Astrocyte (in vitro differentiated cells and primary cell): ENCODE data around the gene ZCCHC24. TPM values are rescaled to one million over a fixed set of nuclear protein-coding genes. Genes with fewer than 3 reads are reported as not detected.

Experiments used
- DNase-seq: peaks from one replicate; pipeline ENCODE4 v3.0.0-alpha.2; 2010; ENCODE audit warnings: low read depth
- FAIRE-seq: peaks from 2 replicates; lab custom pipeline; 2011; peaks lifted over from hg19 to GRCh38; lab: Jason Lieb, UNC
- H2AFZ ChIP-seq: 2 replicates; pipeline ENCODE4 v1.6.0; 2012; ENCODE audit warnings: low read depth, low read length, inconsistent platforms
- H3K27ac ChIP-seq: 2 replicates; pipeline ENCODE4 v1.5.1; 2011; ENCODE audit warnings: low read depth, low read length, inconsistent platforms
- H3K27me3 ChIP-seq: 2 replicates; pipeline ENCODE4 v1.6.0; 2011; ENCODE audit warnings: low read length, inconsistent platforms; ENCODE audit not compliant: insufficient read depth
- H3K36me3 ChIP-seq: 2 replicates; pipeline ENCODE4 v1.5.1; 2011; ENCODE audit warnings: low read length, inconsistent platforms; ENCODE audit not compliant: insufficient read depth
- H3K4me1 ChIP-seq: 2 replicates; pipeline ENCODE4 v1.5.1; 2011; ENCODE audit warnings: low read length, inconsistent platforms; ENCODE audit not compliant: insufficient read depth
- H3K4me2 ChIP-seq: 2 replicates; pipeline ENCODE4 v1.6.0; 2012; ENCODE audit warnings: low read length, inconsistent platforms
- H3K4me3 ChIP-seq: 2 replicates; pipeline ENCODE4 v1.5.1; 2011; ENCODE audit warnings: low read depth, mild to moderate bottlenecking, low read length, inconsistent platforms; ENCODE audit not compliant: insufficient read depth
- H3K79me2 ChIP-seq: 2 replicates; pipeline ENCODE4 v1.6.0; 2012; ENCODE audit warnings: mild to moderate bottlenecking, low read length, inconsistent platforms; ENCODE audit not compliant: insufficient read depth
- H3K9ac ChIP-seq: 2 replicates; pipeline ENCODE4 v1.6.0; 2012; ENCODE audit warnings: mild to moderate bottlenecking, low read length, inconsistent platforms
- H3K9me3 ChIP-seq: 2 replicates; pipeline ENCODE4 v1.5.1; 2012; ENCODE audit warnings: low read depth, mild to moderate bottlenecking, low read length, inconsistent platforms; ENCODE audit not compliant: insufficient read depth
- H4K20me1 ChIP-seq: 2 replicates; pipeline ENCODE4 v1.6.0; 2012; ENCODE audit warnings: low read length, inconsistent platforms; ENCODE audit not compliant: insufficient read depth
- H3K27ac Mint-ChIP-seq: one replicate; pipeline ENCODE4 v1.8.0; 2021; ENCODE audit warnings: mild to moderate bottlenecking, mixed read lengths; ENCODE audit not compliant: unreplicated experiment
- H3K27me3 Mint-ChIP-seq: one replicate; pipeline ENCODE4 v1.8.0; 2021; ENCODE audit warnings: low read depth, mixed read lengths; ENCODE audit not compliant: unreplicated experiment
- H3K36me3 Mint-ChIP-seq: one replicate; pipeline ENCODE4 v1.8.0; 2021; ENCODE audit warnings: low read depth, mixed read lengths; ENCODE audit not compliant: unreplicated experiment
- H3K4me1 Mint-ChIP-seq: one replicate; pipeline ENCODE4 v1.8.0; 2021; ENCODE audit warnings: low read depth, mixed read lengths; ENCODE audit not compliant: unreplicated experiment
- H3K4me3 Mint-ChIP-seq: one replicate; pipeline ENCODE4 v1.8.0; 2021; ENCODE audit warnings: mild to moderate bottlenecking, moderate library complexity, mixed read lengths; ENCODE audit not compliant: unreplicated experiment
- H3K9me3 Mint-ChIP-seq: one replicate; pipeline ENCODE4 v1.8.0; 2021; ENCODE audit warnings: mild to moderate bottlenecking, mixed read lengths; ENCODE audit not compliant: unreplicated experiment
- CTCF ChIP-seq: IDR thresholded peaks from 2 replicates; pipeline ENCODE4 v1.5.1; 2011; ENCODE audit warnings: low read depth, mild to moderate bottlenecking, inconsistent platforms, low read length, moderate library complexity; ENCODE audit not compliant: insufficient read depth
- EZH2 ChIP-seq: IDR thresholded peaks from 2 replicates; pipeline ENCODE4 v1.6.1; 2012; ENCODE audit warnings: mild to moderate bottlenecking, low read length, inconsistent platforms; ENCODE audit not compliant: insufficient read depth
- total RNA-seq: library from RNA; stranded (reverse); gene quantifications from 2 replicates; pipeline ENCODE4 v1.2.1, GENCODE V29; 2021

The ZCCHC24 gene
- total RNA-seq, 1 donor from 2014 or later = 21.4 TPM

DNA sequence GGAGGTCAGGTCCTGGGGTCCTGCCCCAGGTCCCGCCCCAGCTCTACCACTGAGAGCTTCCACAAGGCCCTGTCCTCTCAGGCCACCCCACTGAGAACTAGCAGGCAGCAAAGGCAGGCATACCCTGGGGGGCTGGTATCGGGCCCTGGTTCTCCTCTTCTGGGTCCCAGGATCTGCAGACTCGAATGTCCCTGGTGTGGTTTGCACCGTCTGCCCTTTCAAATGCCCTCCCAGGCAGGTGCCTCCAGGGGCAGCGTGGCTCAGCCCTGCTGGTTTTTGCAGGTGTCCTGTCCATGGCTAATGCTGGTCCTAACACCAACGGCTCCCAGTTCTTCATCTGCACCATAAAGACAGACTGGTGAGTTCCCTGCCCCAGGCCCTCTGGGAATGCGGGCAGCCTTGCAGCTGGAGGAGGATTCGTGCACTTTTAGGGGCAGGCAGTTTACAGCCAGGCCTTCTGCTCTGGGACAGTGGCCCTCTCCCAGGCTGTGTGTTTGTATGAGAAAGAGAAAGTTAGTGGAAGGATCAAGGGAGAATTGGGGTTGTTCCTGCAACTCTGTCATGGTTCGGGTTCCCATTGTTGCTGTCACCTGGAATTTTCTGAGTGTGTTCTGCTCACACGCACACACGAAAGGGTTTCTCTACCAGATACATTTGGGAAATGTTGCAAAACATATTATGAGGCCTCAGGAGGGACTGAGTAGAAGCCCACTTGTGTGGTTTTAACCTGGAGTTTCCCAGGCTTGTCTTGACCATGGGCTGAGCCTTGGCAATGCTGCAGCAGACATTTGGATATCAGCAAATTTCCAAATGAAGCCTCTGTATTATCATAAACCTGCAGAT is 93.2 kb downstream of the ZCCHC24 start:
- H3K27ac ChIP-seq = no peak overlapping the region
- FAIRE-seq (no peak), DNase-seq (no peak)
- peaks cover 39% of the 10 kb centered on the region for H3K79me2 ChIP-seq
- Mint-ChIP-seq H3K4me1 (peaks cover 1% of the 10 kb centered on the region), H3K9me3 (peaks cover 5% of the 10 kb centered on the region), H3K27me3 (no peaks in the 10 kb centered on the region), H3K27ac (no peak overlapping the region), H3K36me3 (peaks cover 37% of the 10 kb centered on the region), H3K4me3 (no peak overlapping the region)
- H3K36me3 ChIP-seq = peaks cover 36% of the 10 kb centered on the region
- H3K4me2 ChIP-seq = no peak overlapping the region
- H4K20me1 ChIP-seq = peaks cover 74% of the 10 kb centered on the region
- no peaks in the 10 kb centered on the region for H3K9me3 ChIP-seq
- H2AFZ ChIP-seq = no peak overlapping the region
- no peaks in the 10 kb centered on the region for H3K27me3 ChIP-seq
- TF ChIP-seq CTCF (no peak), EZH2 (no peak)
- peaks cover 19% of the 10 kb centered on the region for H3K4me1 ChIP-seq
- no peak overlapping the region for H3K9ac ChIP-seq
- no peak overlapping the region for H3K4me3 ChIP-seq

DNA sequence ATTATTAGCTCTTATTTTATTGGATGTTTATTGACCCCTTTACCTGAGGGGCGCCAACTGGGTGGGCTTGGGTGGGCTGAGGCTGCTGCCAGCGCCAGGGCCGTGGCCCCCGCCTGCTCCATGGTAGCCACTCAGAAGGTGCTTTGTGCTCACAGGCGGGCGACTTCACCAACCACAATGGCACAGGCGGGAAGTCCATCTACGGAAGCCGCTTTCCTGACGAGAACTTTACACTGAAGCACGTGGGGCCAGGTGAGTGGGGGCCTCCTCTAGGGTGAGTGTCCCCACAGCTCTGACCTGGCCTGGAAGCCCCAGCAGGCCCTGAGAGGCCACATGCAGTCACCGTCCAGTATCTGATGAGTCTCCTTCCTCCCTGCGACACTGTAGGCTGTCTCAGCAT is 94.1 kb downstream of the ZCCHC24 start:
- H3K4me2 ChIP-seq = no peak overlapping the region
- H3K27ac ChIP-seq = no peak overlapping the region
- peaks cover 39% of the 10 kb centered on the region for H3K79me2 ChIP-seq
- peaks cover 19% of the 10 kb centered on the region for H3K4me1 ChIP-seq
- no peak overlapping the region for H2AFZ ChIP-seq
- no peak for DNase-seq
- peaks cover 73% of the 10 kb centered on the region for H4K20me1 ChIP-seq
- Mint-ChIP-seq H3K36me3 (peaks cover 33% of the 10 kb centered on the region), H3K4me1 (peaks cover 3% of the 10 kb centered on the region), H3K27ac (no peak overlapping the region), H3K27me3 (no peaks in the 10 kb centered on the region), H3K4me3 (no peak overlapping the region), H3K9me3 (peaks cover 5% of the 10 kb centered on the region)
- no peak overlapping the region for H3K4me3 ChIP-seq
- H3K9ac ChIP-seq = no peak overlapping the region
- peaks cover 36% of the 10 kb centered on the region for H3K36me3 ChIP-seq
- no peak for FAIRE-seq
- no peaks in the 10 kb centered on the region for H3K27me3 ChIP-seq
- no peaks in the 10 kb centered on the region for H3K9me3 ChIP-seq
- TF ChIP-seq EZH2 = no peak
- TF ChIP-seq CTCF = no peak
